GM12892 (cell line): ENCODE data around the gene MPZL2.

Experiments used
- POLR2A ChIP-seq: IDR thresholded peaks from 2 replicates; pipeline ENCODE4 v1.6.1; 2011; ENCODE audit warnings: low read depth, low read length, control low read depth
- POLR2AphosphoS5 ChIP-seq: IDR thresholded peaks from 2 replicates; pipeline ENCODE4 v1.6.1; 2011; ENCODE audit warnings: low read depth, low read length, control low read depth
- TAF1 ChIP-seq: IDR thresholded peaks from 2 replicates; pipeline ENCODE4 v1.6.1; 2011; ENCODE audit warnings: low read depth, mild to moderate bottlenecking, control low read depth, low read length, borderline replicate concordance

DNA sequence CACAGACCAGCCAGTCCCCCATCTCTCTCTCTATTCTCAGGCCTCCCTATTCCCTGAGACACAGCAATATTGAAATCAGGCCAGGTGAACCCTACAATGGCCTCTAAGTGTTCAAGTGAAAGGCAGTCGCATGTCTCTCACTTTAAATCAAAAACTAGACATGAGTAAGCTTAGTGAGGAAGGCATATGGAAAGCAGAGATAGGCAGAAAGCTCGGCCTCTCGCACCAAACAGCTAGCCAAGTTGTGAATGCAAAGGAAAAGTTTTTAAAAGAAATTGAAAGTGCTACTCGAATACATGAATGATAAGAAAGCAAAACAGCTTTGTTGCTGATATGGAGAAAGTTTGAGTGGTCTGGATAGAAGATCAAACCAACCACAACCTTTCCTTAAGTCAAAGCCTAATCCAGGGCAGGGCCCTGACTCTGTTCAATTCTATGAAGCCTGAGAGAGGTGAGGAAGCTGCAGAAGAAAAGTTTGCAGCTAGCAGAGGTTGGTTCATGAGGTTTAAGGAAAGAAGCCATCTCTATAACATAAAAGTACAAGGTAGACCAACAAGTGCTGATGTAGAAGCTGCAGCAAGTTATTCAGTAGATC lies 19.8 kb upstream of the MPZL2 start:
- no peak for TF ChIP-seq POLR2A
- no peak for TF ChIP-seq POLR2AphosphoS5
- TF ChIP-seq TAF1: no peak
